Measurements from ENCODE around the gene PITX2. TPM values are rescaled to one million over a fixed set of nuclear protein-coding genes. Genes with fewer than 3 reads are reported as not detected.

PITX2 gene
- total and polyA plus RNA-seq, 10 of the 15 experiments (the other 5 are each of a cell fraction or from before 2014, with no cell fraction given): not detected

DNA sequence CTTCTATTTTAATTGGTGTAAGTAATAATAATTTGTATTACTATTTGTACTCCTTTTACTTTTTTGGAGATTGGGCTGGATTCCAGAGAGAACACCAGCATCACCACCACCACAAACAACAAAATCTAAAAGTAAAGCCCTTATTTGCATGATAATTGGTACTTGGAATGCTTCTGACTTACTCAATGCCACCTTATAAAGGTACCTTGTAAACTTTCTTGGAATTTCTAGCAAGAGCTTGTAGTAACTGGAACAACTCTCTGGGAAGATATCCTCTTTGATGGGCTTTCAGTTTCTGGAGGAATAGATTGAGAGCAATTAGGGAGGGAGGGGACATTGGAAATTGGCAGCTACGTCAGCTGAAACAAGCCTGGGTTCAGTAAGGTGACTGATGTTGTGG, 20.2 kb upstream of the PITX2 start:
- ChIA-PET SMC1A (ENCODE audit: uncharacterized antibody, unreplicated experiment) (interaction anchor here (1.1 kb wide), 1 partner anchor 110 kb away, joined by 3 read pairs; no protein-coding TSS in a partner anchor), POLR2A (no interaction called here), CTCF (interaction anchor here (1.0 kb wide), 1 partner anchor 42 kb away, joined by 3 read pairs; no protein-coding TSS in a partner anchor), RAD21 (ENCODE audit: unreplicated experiment) (no interaction called here)
- Histone ChIP-seq H3K9me3 (replicated peaks; ENCODE audit: control insufficient read depth, insufficient read depth, low read length) (no peaks in the 10 kb centered on the region), H3K4me2 (ENCODE audit: control insufficient read depth, insufficient read depth) (no peak overlapping the region), H3K79me2 (ENCODE audit: control insufficient read depth, insufficient read depth, low read length) (no peaks in the 10 kb centered on the region), H3K36me3 (ENCODE audit: control insufficient read depth in 2 of 2, insufficient read depth in 2 of 2, low read length in 1 of 2) (no peaks in the 10 kb centered on the region), H3K9ac (ENCODE audit: control insufficient read depth, insufficient read depth, low read length) (no peak overlapping the region), H3K4me3 (no peak overlapping the region), H4K20me1 (ENCODE audit: control insufficient read depth, insufficient read depth) (no peaks in the 10 kb centered on the region), H3K4me1 (ENCODE audit: control insufficient read depth, insufficient read depth, low read length) (no peaks in the 10 kb centered on the region), H3K27ac (ENCODE audit: control insufficient read depth, insufficient read depth) (no peak overlapping the region), H2AFZ (ENCODE audit: control insufficient read depth, low read depth, low read length) (no peak overlapping the region), H3K27me3 (replicated peaks in 1 of 2; ENCODE audit: control insufficient read depth in 2 of 2, insufficient read depth in 2 of 2, low read length in 1 of 2) (peaks cover 2 to 22% of the 10 kb centered on the region in 2 experiments; a peak in 3 of 4 replicates)
- TF ChIP-seq, protein P1, sequence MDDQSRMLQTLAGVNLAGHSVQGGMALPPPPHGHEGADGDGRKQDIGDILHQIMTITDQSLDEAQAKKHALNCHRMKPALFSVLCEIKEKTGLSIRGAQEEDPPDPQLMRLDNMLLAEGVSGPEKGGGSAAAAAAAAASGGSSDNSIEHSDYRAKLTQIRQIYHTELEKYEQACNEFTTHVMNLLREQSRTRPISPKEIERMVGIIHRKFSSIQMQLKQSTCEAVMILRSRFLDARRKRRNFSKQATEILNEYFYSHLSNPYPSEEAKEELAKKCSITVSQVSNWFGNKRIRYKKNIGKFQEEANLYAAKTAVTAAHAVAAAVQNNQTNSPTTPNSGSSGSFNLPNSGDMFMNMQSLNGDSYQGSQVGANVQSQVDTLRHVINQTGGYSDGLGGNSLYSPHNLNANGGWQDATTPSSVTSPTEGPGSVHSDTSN (IDR thresholded peaks at IDR 0.05; ENCODE audit: insufficient replicate concordance, low read depth, low read length): no peak
- no peak for TF ChIP-seq PML (IDR thresholded peaks at IDR 0.05; ENCODE audit: low read length)
- TF ChIP-seq ZSCAN29 (IDR thresholded peaks at IDR 0.05): no peak
- no peak for TF ChIP-seq BRCA1 (IDR thresholded peaks at IDR 0.05; ENCODE audit: low read depth, low read length)
- TF ChIP-seq ZNF274 (IDR thresholded peaks at IDR 0.05; ENCODE audit: insufficient read depth, insufficient read length): no peak
- no peak for TF ChIP-seq RCOR1 (conservative IDR thresholded peaks at IDR 0.05; ENCODE audit: low read depth, low read length)
- TF ChIP-seq, protein P2, sequence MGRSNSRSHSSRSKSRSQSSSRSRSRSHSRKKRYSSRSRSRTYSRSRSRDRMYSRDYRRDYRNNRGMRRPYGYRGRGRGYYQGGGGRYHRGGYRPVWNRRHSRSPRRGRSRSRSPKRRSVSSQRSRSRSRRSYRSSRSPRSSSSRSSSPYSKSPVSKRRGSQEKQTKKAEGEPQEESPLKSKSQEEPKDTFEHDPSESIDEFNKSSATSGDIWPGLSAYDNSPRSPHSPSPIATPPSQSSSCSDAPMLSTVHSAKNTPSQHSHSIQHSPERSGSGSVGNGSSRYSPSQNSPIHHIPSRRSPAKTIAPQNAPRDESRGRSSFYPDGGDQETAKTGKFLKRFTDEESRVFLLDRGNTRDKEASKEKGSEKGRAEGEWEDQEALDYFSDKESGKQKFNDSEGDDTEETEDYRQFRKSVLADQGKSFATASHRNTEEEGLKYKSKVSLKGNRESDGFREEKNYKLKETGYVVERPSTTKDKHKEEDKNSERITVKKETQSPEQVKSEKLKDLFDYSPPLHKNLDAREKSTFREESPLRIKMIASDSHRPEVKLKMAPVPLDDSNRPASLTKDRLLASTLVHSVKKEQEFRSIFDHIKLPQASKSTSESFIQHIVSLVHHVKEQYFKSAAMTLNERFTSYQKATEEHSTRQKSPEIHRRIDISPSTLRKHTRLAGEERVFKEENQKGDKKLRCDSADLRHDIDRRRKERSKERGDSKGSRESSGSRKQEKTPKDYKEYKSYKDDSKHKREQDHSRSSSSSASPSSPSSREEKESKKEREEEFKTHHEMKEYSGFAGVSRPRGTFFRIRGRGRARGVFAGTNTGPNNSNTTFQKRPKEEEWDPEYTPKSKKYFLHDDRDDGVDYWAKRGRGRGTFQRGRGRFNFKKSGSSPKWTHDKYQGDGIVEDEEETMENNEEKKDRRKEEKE (IDR thresholded peaks at IDR 0.05): no peak
- no peak for TF ChIP-seq FOXM1 (IDR thresholded peaks at IDR 0.05; ENCODE audit: low read depth, low read length)
- TF ChIP-seq RBBP5 (conservative IDR thresholded peaks at IDR 0.05): no peak
- TF ChIP-seq HDAC2 (IDR thresholded peaks at IDR 0.05): no peak
- FAIRE-seq: no peak
- BruUV-seq (replicated peaks): no TSS peak
- intact Hi-C loops (cut with micrococcal nuclease; ENCODE audit: unreplicated experiment): no loop called here
- in situ Hi-C loops (cut with MboI): loop anchor here (25.0 kb wide), 3 partner anchors 644 to 1394 kb away; no protein-coding TSS in a partner anchor
- no peak for DNase-seq (ENCODE audit: low read depth, low spot score)
- 0% methylated on average over 1 of the region's 1 CpG for WGBS (ENCODE audit: insufficient coverage, insufficient replicate concordance, low lambda C conversion rate, missing lambda C conversion rate)
- no peak for ATAC-seq
